ENCODE measurements around the gene SNRNP48. TPM values are rescaled to one million over a fixed set of nuclear protein-coding genes. Genes with fewer than 3 reads are reported as not detected.

The SNRNP48 gene
- total and polyA plus RNA-seq, 2 of the 4 experiments (the other 2 are of a cell fraction) = 5.2 to 6.2 TPM

DNA sequence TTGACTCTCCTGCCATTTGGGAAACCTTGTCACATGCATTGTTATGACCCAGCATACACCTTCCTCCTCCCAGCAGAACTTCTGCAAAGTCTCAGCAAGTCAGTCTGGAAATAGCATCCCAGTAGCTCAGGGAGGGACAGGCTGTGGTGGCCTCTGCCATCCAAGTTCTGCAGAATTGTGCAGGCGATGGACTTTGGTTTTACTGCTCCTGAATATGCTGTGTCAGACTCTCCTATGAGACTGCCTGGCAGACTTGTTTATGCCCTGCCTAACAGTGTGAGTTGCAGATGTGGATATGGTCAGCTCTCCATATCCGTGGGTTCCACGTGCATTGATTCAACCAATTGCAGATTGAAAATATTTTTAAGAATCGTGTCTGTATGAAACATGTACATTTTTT, 52.8 kb downstream of the SNRNP48 start:
- no peak overlapping the region for H2BK20ac ChIP-seq (ENCODE audit: low read depth, low read length)
- H4K91ac ChIP-seq (ENCODE audit: insufficient read depth, low read depth, low read length) = no peak overlapping the region
- DNase-seq (no peak), ATAC-seq (ENCODE audit: low read depth) (no peak)
- intact Hi-C loops (cut with micrococcal nuclease) = no loop called here
- no peak overlapping the region for H3K23ac ChIP-seq (ENCODE audit: low read depth, low read length)
- H4K20me1 ChIP-seq (ENCODE audit: insufficient read depth, low read length) = no peaks in the 10 kb centered on the region
- no peak overlapping the region for H3K9ac ChIP-seq (ENCODE audit: low read depth, low read length)
- ChIA-PET CTCF (interaction anchor here (0.7 kb wide), 1 partner anchor 13 kb away, joined by 3 read pairs; no protein-coding TSS in a partner anchor), POLR2A (ENCODE audit: unreplicated experiment) (no interaction called here)
- BruUV-seq (replicated peaks) = no TSS peak
- dilution Hi-C loops (cut with HindIII; ENCODE audit: low sequenced_read_pairs, unreplicated experiment) = no loop called here
- no CpG with 5 or more reads among the region's 4 CpGs for WGBS, 2 experiments (ENCODE audit: extremely low coverage in 2 of 2, insufficient read length in 1 of 2)
- no peak overlapping the region for H3K14ac ChIP-seq (replicated peaks; ENCODE audit: low read depth, low read length)
- H3K36me3 ChIP-seq (ENCODE audit: control insufficient read depth, insufficient read depth, low read length) = no peaks in the 10 kb centered on the region
- H2BK120ac ChIP-seq (ENCODE audit: low read depth, low read length) = no peak overlapping the region
- no peak overlapping the region for H2AFZ ChIP-seq (replicated peaks; ENCODE audit: low read length, poor library complexity)
- H3K18ac ChIP-seq (ENCODE audit: low read depth, low read length) = no peak overlapping the region
- no peak overlapping the region for H2BK15ac ChIP-seq (ENCODE audit: low read depth, low read length)
- H3K27me3 ChIP-seq (ENCODE audit: control insufficient read depth, insufficient read depth, low read length) = no peaks in the 10 kb centered on the region
- no peak overlapping the region for H2AK5ac ChIP-seq (ENCODE audit: low read depth, low read length)
- no peak overlapping the region for H3K4ac ChIP-seq (ENCODE audit: low read depth, low read length)
- H3K9me1 ChIP-seq (ENCODE audit: insufficient read depth, low read length) = no peaks in the 10 kb centered on the region
- no peak overlapping the region for H2BK5ac ChIP-seq (ENCODE audit: low read depth, low read length, poor library complexity, severe bottlenecking)
- in situ Hi-C loops (cut with MboI; ENCODE audit: low sequenced_read_pairs) = no loop called here
- no peak overlapping the region for H3K56ac ChIP-seq (ENCODE audit: extremely low read depth, insufficient read depth, low read length)
- peaks cover 9% of the 10 kb centered on the region for H3K4me1 ChIP-seq (ENCODE audit: control insufficient read depth, insufficient read depth, low read length)
- no peak overlapping the region for H4K8ac ChIP-seq (ENCODE audit: low read depth in 2 of 2, low read length in 2 of 2)
- H3K79me1 ChIP-seq (ENCODE audit: low read depth in 1 of 2, low read length in 2 of 2) = no peaks in the 10 kb centered on the region
- no peak overlapping the region for H4K5ac ChIP-seq (ENCODE audit: low read depth, low read length)
- H3K4me2 ChIP-seq (ENCODE audit: low read depth, low read length) = no peak overlapping the region
- H3K27ac ChIP-seq (ENCODE audit: insufficient read depth, low read length) = no peak overlapping the region
- no peak for TF ChIP-seq SMC3 (IDR thresholded peaks at IDR 0.05; ENCODE audit: low read depth, low read length)
- no peak for TF ChIP-seq MXI1 (IDR thresholded peaks at IDR 0.05; ENCODE audit: borderline replicate concordance, low read depth, low read length)
- TF ChIP-seq RFX5 (IDR thresholded peaks at IDR 0.05; ENCODE audit: low read depth, low read length) = no peak
- H3K4me3 ChIP-seq (ENCODE audit: insufficient read depth, low read depth, low read length) = no peak overlapping the region
- no peaks in the 10 kb centered on the region for H3K9me3 ChIP-seq (ENCODE audit: control insufficient read depth, insufficient read depth, low read length)
- H2AK9ac ChIP-seq (replicated peaks; ENCODE audit: low read depth, low read length, poor library complexity) = no peak overlapping the region
